Endothelial cell of umbilical vein (primary cell): ENCODE measurements around the gene GNGT2. TPM values are rescaled to one million over a fixed set of nuclear protein-coding genes. Genes with fewer than 3 reads are reported as not detected.

ENCODE experiments used
- BruUV-seq: library from RNA; stranded (reverse); fragments of 400-500 nt; replicated peaks from 2 replicates; lab custom pipeline; 2021; lab: Mats Ljungman, UMichigan
- CTCF ChIA-PET: fragments of 300-600, 350-600 bp; sonication (Branson Sonifier 250); formaldehyde crosslinking; loops from one replicate; lab custom pipeline; 2021; ENCODE audit warnings: antibody characterized with exemption, inconsistent platforms; lab: Charles Lee
- POLR2A ChIA-PET: fragments of 300-600, 350-600 bp; sonication (Branson Sonifier 250); formaldehyde crosslinking; loops from one replicate; lab custom pipeline; 2021; ENCODE audit warnings: antibody characterized with exemption, inconsistent platforms; lab: Charles Lee
- DNase-seq: peaks from one replicate; pipeline ENCODE4 v3.0.0-alpha.2; 2011; ENCODE audit warnings: low read depth, low spot score
- FAIRE-seq: peaks from 2 replicates; lab custom pipeline; 2011; peaks lifted over from hg19 to GRCh38; lab: Jason Lieb, UNC
- H2AFZ ChIP-seq: 2 replicates; pipeline ENCODE4 v1.6.0; 2012; ENCODE audit warnings: low read depth, low read length, control low read depth, inconsistent platforms
- H3K27ac ChIP-seq: 2 replicates; pipeline ENCODE4 v1.5.1; 2011; ENCODE audit warnings: low read depth, mild to moderate bottlenecking, control low read depth, low read length, moderate library complexity; ENCODE audit not compliant: insufficient read depth
- H3K27me3 ChIP-seq, 2 experiments: 2 replicates each; pipeline versions ENCODE4 v1.6.0 to v1.6.1; 2011; ENCODE audit warnings: low read length in 2 of 2, mixed read lengths in 1 of 2; ENCODE audit not compliant: control insufficient read depth in 2 of 2, insufficient read depth in 2 of 2
- H3K36me3 ChIP-seq, 2 experiments: 2 replicates in 1 of 2; 3 replicates in 1 of 2; pipeline ENCODE4 v1.5.1; 2011; ENCODE audit warnings: low read length in 2 of 2, mild to moderate bottlenecking in 1 of 2, moderate library complexity in 1 of 2; ENCODE audit not compliant: control insufficient read depth in 2 of 2, insufficient read depth in 2 of 2; ENCODE audit errors: extremely low read depth in 1 of 2
- H3K4me1 ChIP-seq: 3 replicates; pipeline ENCODE4 v1.5.1; 2011; ENCODE audit warnings: mild to moderate bottlenecking, low read length; ENCODE audit not compliant: control insufficient read depth, insufficient read depth; ENCODE audit errors: extremely low read depth
- H3K4me2 ChIP-seq: 2 replicates; pipeline ENCODE4 v1.6.1; 2011; ENCODE audit warnings: low read length, control low read depth, mixed read lengths; ENCODE audit not compliant: insufficient read depth
- H3K4me3 ChIP-seq, 3 experiments: fragments of 200-600 bp in 1 of 3; sonication (generic), shearing (Covaris generic) in 1 of 3; replicated peaks in 1 of 3; 2 replicates each; pipeline ENCODE4 v1.5.1; 2011 to 2016; ENCODE audit warnings: control low read depth in 3 of 3, low read length in 3 of 3, mild to moderate bottlenecking in 2 of 3, inconsistent platforms in 1 of 3, low read depth in 1 of 3, moderate library complexity in 1 of 3; ENCODE audit not compliant: insufficient read depth in 1 of 3
- H3K79me2 ChIP-seq: 2 replicates; pipeline ENCODE4 v1.6.0; 2012; ENCODE audit warnings: low read length, inconsistent platforms; ENCODE audit not compliant: control insufficient read depth, insufficient read depth
- H3K9ac ChIP-seq: replicated peaks from 2 replicates; pipeline ENCODE3; 2011; ENCODE audit warnings: low read length, control low read depth; ENCODE audit not compliant: insufficient read depth; ENCODE audit errors: extremely low read depth
- H3K9me1 ChIP-seq: replicated peaks from 3 replicates; pipeline ENCODE4 v1.6.0; 2011; ENCODE audit warnings: mild to moderate bottlenecking, low read length; ENCODE audit not compliant: control insufficient read depth, insufficient read depth; ENCODE audit errors: extremely low read depth
- H3K9me3 ChIP-seq: replicated peaks from 2 replicates; pipeline ENCODE4 v1.5.1; 2012; ENCODE audit warnings: low read length, inconsistent platforms; ENCODE audit not compliant: control insufficient read depth, insufficient read depth
- H4K20me1 ChIP-seq: replicated peaks from 2 replicates; pipeline ENCODE3; 2011; ENCODE audit warnings: mild to moderate bottlenecking, low read length; ENCODE audit not compliant: control insufficient read depth, insufficient read depth; ENCODE audit errors: extremely low read depth
- EZH2 ChIP-seq: IDR thresholded peaks from 2 replicates; pipeline ENCODE4 v1.6.1; 2012; ENCODE audit warnings: borderline replicate concordance, low read depth, mild to moderate bottlenecking, moderate library complexity, low read length, inconsistent platforms; ENCODE audit not compliant: severe bottlenecking
- FOS ChIP-seq: IDR thresholded peaks from 2 replicates; pipeline ENCODE4 v1.6.1; 2011; ENCODE audit warnings: mild to moderate bottlenecking, low read length, moderate library complexity, borderline replicate concordance; ENCODE audit not compliant: insufficient read depth
- GATA2 ChIP-seq: IDR thresholded peaks from 2 replicates; pipeline ENCODE4 v1.7.0; 2011; ENCODE audit warnings: low read depth, mild to moderate bottlenecking, moderate library complexity, mixed read lengths, low read length; ENCODE audit not compliant: insufficient read length, insufficient read depth
- JUN ChIP-seq: IDR thresholded peaks from 2 replicates; pipeline ENCODE4 v1.6.1; 2011; ENCODE audit warnings: borderline replicate concordance, low read depth; ENCODE audit not compliant: insufficient read length, insufficient read depth
- MYC ChIP-seq: IDR thresholded peaks from one replicate; pipeline ENCODE4 v1.6.1; 2011; ENCODE audit warnings: mild to moderate bottlenecking, low read depth, low read length
- POLR2A ChIP-seq: IDR thresholded peaks from 2 replicates; pipeline ENCODE4 v1.6.1; 2012; ENCODE audit warnings: low read depth, mild to moderate bottlenecking, control low read depth, low read length
- POLR2AphosphoS5 ChIP-seq: IDR thresholded peaks from 2 replicates; pipeline ENCODE4 v1.6.1; 2012; ENCODE audit warnings: low read depth, mild to moderate bottlenecking, control low read depth, low read length, moderate library complexity; ENCODE audit not compliant: insufficient read depth
- dilution Hi-C: fragments of 300-500 bp; cut with MboI; formaldehyde crosslinking; loops from one replicate; pipeline ENCODE4 v1.15.0; 2019; ENCODE audit warnings: low sequenced_read_pairs; ENCODE audit not compliant: extremely low pct_ligation_motif_present
- intact Hi-C: fragments of 100-400 bp; cut with micrococcal nuclease; formaldehyde crosslinking; loops from one replicate; pipeline ENCODE4 v1.10.0; 2022
- polyA plus RNA-seq, 4 experiments: library from polyadenylated mRNA; depleted of rRNA in 3 of 4; stranded (reverse) in 3 of 4; unstranded in 1 of 4; fragments of >200 nt; gene quantifications; 2 replicates each; pipeline versions ENCODE4 v1.2.1 to v1.2.3, GENCODE V29; 2011 to 2012; ENCODE audit warnings: missing spikeins in 1 of 4
- total RNA-seq: library from RNA; stranded (reverse); gene quantifications from 2 replicates; pipeline ENCODE4 v1.2.3, GENCODE V29; 2021
- TF ChIP-seq, protein P1 (sequence below), 2 donors: IDR thresholded peaks; 1 replicate in 1 of 2; 2 replicates in 1 of 2; pipeline ENCODE4 v1.5.1; 2011; ENCODE audit warnings: low read length in 2 of 2, mild to moderate bottlenecking in 2 of 2, moderate library complexity in 2 of 2, control low read depth in 1 of 2, inconsistent platforms in 1 of 2, low read depth in 1 of 2; ENCODE audit not compliant: insufficient read depth in 1 of 2; ENCODE audit errors: extremely low read depth in 1 of 2
- TF ChIP-seq, protein P2 (sequence below): IDR thresholded peaks from 2 replicates; pipeline ENCODE4 v1.6.1; 2011; ENCODE audit not compliant: insufficient read depth, insufficient read length

The GNGT2 gene
- total and polyA plus RNA-seq, 2 donors (not counting 3 experiments of a cell fraction or from before 2014, with no cell fraction given), result 2.8 to 3.8 TPM

DNA sequence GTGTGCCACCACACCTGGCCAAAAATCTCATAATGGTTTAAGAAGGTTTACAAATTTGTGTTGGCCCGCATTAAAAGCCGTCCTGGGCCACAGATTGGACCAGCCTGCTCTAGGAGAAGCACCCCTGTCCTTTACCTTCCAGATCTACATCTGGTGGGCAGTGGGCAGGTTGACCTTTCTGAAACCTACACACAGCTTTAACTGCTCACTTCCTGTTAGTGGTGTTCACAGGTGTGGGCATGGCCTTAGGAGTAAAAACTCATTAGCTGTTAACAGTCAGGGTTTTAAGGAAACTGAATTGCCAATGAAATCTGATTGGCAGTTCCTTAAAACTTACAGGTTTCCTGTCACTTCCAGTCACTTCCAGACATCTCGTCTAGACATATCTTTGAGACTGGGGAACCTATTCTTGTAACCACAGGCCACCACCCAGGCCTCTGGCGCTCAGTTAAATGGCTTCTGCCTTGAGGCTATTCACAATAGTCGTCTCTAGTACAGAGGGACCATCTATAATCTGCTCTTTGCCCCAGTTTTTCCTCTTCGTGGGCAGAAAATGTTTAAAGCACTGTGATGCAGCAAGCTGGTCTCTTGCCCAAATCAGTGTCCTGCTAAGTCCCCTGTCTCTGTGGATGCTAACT lies 29.3 kb downstream of the GNGT2 start:
- dilution Hi-C loops (no loop called here), intact Hi-C loops (loop anchor here (1.0 kb wide), 2 partner anchors 46 to 109 kb away; no protein-coding TSS in a partner anchor)
- H3K9ac ChIP-seq, result no peak overlapping the region
- H3K27ac ChIP-seq, result no peak overlapping the region
- H3K4me2 ChIP-seq, result no peak overlapping the region
- no peaks in the 10 kb centered on the region for H3K4me1 ChIP-seq
- no peak for DNase-seq
- H2AFZ ChIP-seq, result no peak overlapping the region
- TF ChIP-seq JUN (no peak), POLR2A (no peak), EZH2 (no peak), MYC (no peak), FOS (no peak), GATA2 (no peak), POLR2AphosphoS5 (no peak)
- TF ChIP-seq, protein P1, sequence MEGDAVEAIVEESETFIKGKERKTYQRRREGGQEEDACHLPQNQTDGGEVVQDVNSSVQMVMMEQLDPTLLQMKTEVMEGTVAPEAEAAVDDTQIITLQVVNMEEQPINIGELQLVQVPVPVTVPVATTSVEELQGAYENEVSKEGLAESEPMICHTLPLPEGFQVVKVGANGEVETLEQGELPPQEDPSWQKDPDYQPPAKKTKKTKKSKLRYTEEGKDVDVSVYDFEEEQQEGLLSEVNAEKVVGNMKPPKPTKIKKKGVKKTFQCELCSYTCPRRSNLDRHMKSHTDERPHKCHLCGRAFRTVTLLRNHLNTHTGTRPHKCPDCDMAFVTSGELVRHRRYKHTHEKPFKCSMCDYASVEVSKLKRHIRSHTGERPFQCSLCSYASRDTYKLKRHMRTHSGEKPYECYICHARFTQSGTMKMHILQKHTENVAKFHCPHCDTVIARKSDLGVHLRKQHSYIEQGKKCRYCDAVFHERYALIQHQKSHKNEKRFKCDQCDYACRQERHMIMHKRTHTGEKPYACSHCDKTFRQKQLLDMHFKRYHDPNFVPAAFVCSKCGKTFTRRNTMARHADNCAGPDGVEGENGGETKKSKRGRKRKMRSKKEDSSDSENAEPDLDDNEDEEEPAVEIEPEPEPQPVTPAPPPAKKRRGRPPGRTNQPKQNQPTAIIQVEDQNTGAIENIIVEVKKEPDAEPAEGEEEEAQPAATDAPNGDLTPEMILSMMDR (IDR thresholded peaks at IDR 0.05; ENCODE audit: extremely low read depth in 1 of 2, insufficient read depth in 1 of 2, low read depth in 1 of 2, low read length in 2 of 2), result no peak
- TF ChIP-seq, protein P2, sequence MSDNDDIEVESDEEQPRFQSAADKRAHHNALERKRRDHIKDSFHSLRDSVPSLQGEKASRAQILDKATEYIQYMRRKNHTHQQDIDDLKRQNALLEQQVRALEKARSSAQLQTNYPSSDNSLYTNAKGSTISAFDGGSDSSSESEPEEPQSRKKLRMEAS, result no peak
- H3K27me3 ChIP-seq, result no peaks in the 10 kb centered on the region
- no peaks in the 10 kb centered on the region for H3K9me3 ChIP-seq
- no peaks in the 10 kb centered on the region for H3K36me3 ChIP-seq
- FAIRE-seq, result no peak
- ChIA-PET POLR2A (interaction anchor here (0.7 kb wide), 1 partner anchor 14 kb away, joined by 8 read pairs; no protein-coding TSS in a partner anchor), CTCF (interaction anchor here (0.7 to 4.3 kb wide), 16 partner anchors 9 to 149 kb away, joined by 3 to 103 read pairs (median 5); no protein-coding TSS in a partner anchor)
- no peaks in the 10 kb centered on the region for H3K79me2 ChIP-seq
- no peak overlapping the region for H3K4me3 ChIP-seq
- no TSS peak for BruUV-seq
- H4K20me1 ChIP-seq, result no peaks in the 10 kb centered on the region
- H3K9me1 ChIP-seq, result no peaks in the 10 kb centered on the region
